ENCODE data around the gene TST.

The TST gene

DNA sequence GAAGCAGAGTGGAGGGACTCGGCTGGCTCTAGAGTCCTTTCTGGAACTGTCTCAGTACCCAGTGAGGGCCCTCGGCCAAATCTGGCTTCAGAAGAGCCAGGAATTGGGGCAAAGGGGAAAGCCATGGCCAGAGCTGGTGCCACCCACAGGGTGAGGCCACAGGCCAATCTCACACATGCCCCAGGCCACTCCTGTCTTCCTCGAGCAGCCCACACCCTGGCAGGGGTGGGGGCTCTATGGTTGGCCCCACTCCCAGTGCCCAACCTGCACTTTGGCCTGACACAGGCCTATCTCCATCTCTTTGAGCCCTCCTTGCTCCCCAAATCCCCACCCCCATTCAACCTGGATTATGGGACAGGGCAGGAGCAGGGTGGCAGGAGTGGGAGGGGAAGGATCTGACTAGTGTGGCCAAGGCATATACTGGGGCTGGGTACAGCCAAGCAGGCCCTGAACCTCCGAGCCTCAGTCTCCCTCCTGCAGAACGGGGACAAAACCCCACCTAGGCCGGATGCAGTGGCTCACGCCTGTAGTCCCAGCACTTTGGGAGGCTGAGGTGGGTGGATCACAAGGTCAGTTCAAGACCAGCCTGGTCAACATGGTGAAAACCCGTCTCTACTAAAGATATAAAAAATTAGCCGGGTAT, 6.9 kb downstream of the TST start:
- no peaks in the 10 kb centered on the region; the same call in 1 of the 2 replicates for H3K27me3 ChIP-seq (replicated peaks; ENCODE audit: control insufficient read depth, insufficient read depth, low read length)
- no peaks in the 10 kb centered on the region; the same call in 1 of the 2 replicates for H3K36me3 ChIP-seq (ENCODE audit: control insufficient read depth, insufficient read depth, low read length)
- H3K4me3 ChIP-seq (replicated peaks; ENCODE audit: low read depth, low read length), result no peak overlapping the region
- TF ChIP-seq, protein P1, sequence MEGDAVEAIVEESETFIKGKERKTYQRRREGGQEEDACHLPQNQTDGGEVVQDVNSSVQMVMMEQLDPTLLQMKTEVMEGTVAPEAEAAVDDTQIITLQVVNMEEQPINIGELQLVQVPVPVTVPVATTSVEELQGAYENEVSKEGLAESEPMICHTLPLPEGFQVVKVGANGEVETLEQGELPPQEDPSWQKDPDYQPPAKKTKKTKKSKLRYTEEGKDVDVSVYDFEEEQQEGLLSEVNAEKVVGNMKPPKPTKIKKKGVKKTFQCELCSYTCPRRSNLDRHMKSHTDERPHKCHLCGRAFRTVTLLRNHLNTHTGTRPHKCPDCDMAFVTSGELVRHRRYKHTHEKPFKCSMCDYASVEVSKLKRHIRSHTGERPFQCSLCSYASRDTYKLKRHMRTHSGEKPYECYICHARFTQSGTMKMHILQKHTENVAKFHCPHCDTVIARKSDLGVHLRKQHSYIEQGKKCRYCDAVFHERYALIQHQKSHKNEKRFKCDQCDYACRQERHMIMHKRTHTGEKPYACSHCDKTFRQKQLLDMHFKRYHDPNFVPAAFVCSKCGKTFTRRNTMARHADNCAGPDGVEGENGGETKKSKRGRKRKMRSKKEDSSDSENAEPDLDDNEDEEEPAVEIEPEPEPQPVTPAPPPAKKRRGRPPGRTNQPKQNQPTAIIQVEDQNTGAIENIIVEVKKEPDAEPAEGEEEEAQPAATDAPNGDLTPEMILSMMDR (IDR thresholded peaks at IDR 0.05; ENCODE audit: insufficient read depth, low read length, poor library complexity, severe bottlenecking), result no peak
- DNase-seq (ENCODE audit: extremely low read depth, insufficient read length), result no peak

DNA sequence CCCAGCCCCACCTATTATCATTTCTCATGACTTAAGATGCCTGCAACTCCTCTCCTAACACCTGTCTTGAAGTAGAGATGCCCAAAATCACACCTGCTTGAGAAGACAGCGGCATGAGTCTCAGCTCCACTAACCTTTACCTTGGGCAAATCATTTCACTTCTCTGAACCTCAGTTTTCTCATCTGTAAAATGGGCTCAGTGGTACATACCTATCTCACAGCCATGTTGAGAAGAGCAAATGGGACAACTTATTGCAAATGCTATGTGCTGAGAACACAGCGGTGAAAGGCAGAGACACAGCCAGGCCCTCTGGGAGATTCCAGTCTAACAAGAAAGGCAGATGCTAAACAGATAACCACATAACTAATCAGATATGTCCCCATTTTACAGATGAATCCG, 7.8 kb downstream of the TST start:
- H3K36me3 ChIP-seq (ENCODE audit: control insufficient read depth, insufficient read depth, low read length), result no peaks in the 10 kb centered on the region; the same call in 1 of the 2 replicates
- no peaks in the 10 kb centered on the region; the same call in none of the 2 replicates for H3K27me3 ChIP-seq (replicated peaks; ENCODE audit: control insufficient read depth, insufficient read depth, low read length)
- H3K4me3 ChIP-seq (replicated peaks; ENCODE audit: low read depth, low read length), result no peak overlapping the region
- TF ChIP-seq, protein P1 (IDR thresholded peaks at IDR 0.05; ENCODE audit: insufficient read depth, low read length, poor library complexity, severe bottlenecking), result no peak
- DNase-seq (ENCODE audit: extremely low read depth, insufficient read length), result no peak

DNA sequence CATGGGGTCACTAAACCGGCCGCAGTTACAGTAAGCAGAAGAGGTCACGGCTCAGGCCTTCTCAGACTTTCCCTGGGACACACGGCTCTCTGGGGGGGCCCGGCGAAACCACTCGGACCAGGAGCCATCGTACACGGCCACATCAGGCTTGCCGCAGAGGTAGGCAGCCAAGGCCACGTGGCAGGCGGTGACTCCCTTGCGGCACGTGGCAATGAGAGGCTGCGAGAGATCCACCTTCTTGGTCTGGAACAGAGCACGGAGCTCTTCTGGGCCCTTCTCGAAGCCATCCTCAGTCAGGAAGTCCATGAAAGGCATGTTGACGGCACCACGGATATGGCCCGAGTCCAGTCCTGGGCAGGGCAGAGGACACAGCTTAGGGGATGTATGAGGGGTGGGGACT, 8.3 kb downstream of the TST start:
- Histone ChIP-seq H3K36me3 (ENCODE audit: control insufficient read depth, insufficient read depth, low read length) (no peaks in the 10 kb centered on the region), H3K27me3 (replicated peaks; ENCODE audit: control insufficient read depth, insufficient read depth, low read length) (no peaks in the 10 kb centered on the region; the same call in none of the 2 replicates), H3K4me3 (replicated peaks; ENCODE audit: low read depth, low read length) (no peak overlapping the region)
- DNase-seq (ENCODE audit: extremely low read depth, insufficient read length), result no peak
- TF ChIP-seq, protein P1 (IDR thresholded peaks at IDR 0.05; ENCODE audit: insufficient read depth, low read length, poor library complexity, severe bottlenecking), result no peak

DNA sequence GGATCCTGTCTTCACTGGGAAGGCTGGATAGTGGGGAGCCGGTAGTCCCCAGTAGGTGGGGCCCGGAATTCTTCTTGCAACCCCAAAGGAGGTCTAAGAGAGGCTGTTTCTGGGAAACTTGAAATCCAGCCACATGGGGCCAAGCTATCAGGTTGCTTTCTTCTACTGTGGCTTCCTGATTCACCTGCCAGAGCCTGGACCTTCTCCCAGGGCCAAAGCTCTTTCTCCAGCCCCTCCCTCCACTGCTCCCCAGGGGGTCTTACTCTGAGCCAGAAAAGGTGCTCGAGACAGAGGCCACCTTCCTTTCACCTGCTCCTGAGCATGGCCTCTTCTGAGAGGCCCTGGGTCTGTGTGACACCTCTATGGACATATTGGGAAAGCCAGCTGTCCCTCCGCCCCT, 9.1 kb downstream of the TST start:
- TF ChIP-seq, protein P1 (IDR thresholded peaks at IDR 0.05; ENCODE audit: insufficient read depth, low read length, poor library complexity, severe bottlenecking), result no peak
- H3K27me3 ChIP-seq (replicated peaks; ENCODE audit: control insufficient read depth, insufficient read depth, low read length), result no peaks in the 10 kb centered on the region; the same call in none of the 2 replicates
- no peak overlapping the region for H3K4me3 ChIP-seq (replicated peaks; ENCODE audit: low read depth, low read length)
- no peaks in the 10 kb centered on the region for H3K36me3 ChIP-seq (ENCODE audit: control insufficient read depth, insufficient read depth, low read length)
- no peak for DNase-seq (ENCODE audit: extremely low read depth, insufficient read length)

DNA sequence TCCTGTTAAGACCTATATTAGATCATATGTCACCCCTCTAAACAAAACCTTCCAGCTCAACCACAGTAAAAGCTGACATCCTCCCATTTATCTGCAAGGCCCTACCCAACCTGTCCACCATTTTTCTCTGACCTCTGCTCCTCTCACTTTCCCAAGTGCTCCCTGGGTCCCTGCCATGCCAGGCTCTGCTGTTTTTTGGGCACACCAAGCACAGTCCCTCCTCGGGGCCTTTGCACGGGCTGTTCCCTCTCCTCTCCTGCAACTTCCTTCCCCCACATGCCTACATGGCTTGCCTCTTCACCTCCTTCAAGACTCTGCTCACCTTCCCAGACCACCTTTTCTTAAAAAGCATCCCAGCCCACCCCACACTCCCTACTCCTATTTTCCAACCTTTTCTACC, 9.8 kb downstream of the TST start:
- Histone ChIP-seq H3K4me3 (replicated peaks; ENCODE audit: low read depth, low read length) (no peak overlapping the region), H3K36me3 (ENCODE audit: control insufficient read depth, insufficient read depth, low read length) (no peaks in the 10 kb centered on the region), H3K27me3 (replicated peaks; ENCODE audit: control insufficient read depth, insufficient read depth, low read length) (no peaks in the 10 kb centered on the region; the same call in none of the 2 replicates)
- TF ChIP-seq, protein P1 (IDR thresholded peaks at IDR 0.05; ENCODE audit: insufficient read depth, low read length, poor library complexity, severe bottlenecking), result no peak
- DNase-seq (ENCODE audit: extremely low read depth, insufficient read length), result no peak
